OCI-LY7 (cell line): ENCODE data around the gene RSPH6A.

Experiments
- CTCF ChIP-seq: fragments of 200-600 bp; sonication (generic); conservative IDR thresholded peaks from 2 replicates; pipeline ENCODE4 v1.5.1; 2014; ENCODE audit warnings: mild to moderate bottlenecking, antibody characterized with exemption, low read length, moderate library complexity, mixed read lengths
- EZH2phosphoT487 ChIP-seq: fragments of 200-600 bp; sonication (generic); IDR thresholded peaks from 2 replicates; pipeline ENCODE4 v1.6.1; 2018; ENCODE audit warnings: low read depth, borderline replicate concordance, mild to moderate bottlenecking, mixed run types, antibody characterized with exemption, low read length, moderate library complexity, mixed read lengths

GRCh38 chr19:45804140-45804958 is 10.8 kb downstream of the RSPH6A start:
- TF ChIP-seq EZH2phosphoT487 (no peak), CTCF (no peak)
